CD4-positive, CD25-positive, alpha-beta regulatory T cell (primary cell): ENCODE measurements around the gene DDX39A. TPM values are rescaled to one million over a fixed set of nuclear protein-coding genes. Genes with fewer than 3 reads are reported as not detected.

Experiments
- ATAC-seq, 2 donors: fragments of 150-1000 bp; cut with Tn5 transposase; one replicate each; pipeline ENCODE4 v1.10.0; 2021; ENCODE audit warnings: low read depth in 2 of 2, moderate number of reproducible peaks in 2 of 2, moderate library complexity in 1 of 2
- DNase-seq, 3 donors: peaks; one replicate each; pipeline versions ENCODE4 v3.0.0 to v3.0.0-alpha.2; 2012 to 2022; ENCODE audit warnings: mixed read lengths in 1 of 3
- H3K27ac ChIP-seq: one replicate; pipeline ENCODE4 v1.7.0; 2013; ENCODE audit warnings: mild to moderate bottlenecking, low read length; ENCODE audit not compliant: insufficient read depth, poor library complexity, severe bottlenecking
- H3K27me3 ChIP-seq: one replicate; pipeline ENCODE4 v1.7.0; 2013; ENCODE audit warnings: low read length; ENCODE audit not compliant: control insufficient read depth, insufficient read depth
- H3K36me3 ChIP-seq: one replicate; pipeline ENCODE4 v1.7.0; 2013; ENCODE audit warnings: mild to moderate bottlenecking, low read length, moderate library complexity; ENCODE audit not compliant: control insufficient read depth, insufficient read depth
- H3K4me1 ChIP-seq: 2 replicates; pipeline ENCODE4 v1.7.0; 2013; ENCODE audit warnings: mild to moderate bottlenecking, low read length; ENCODE audit not compliant: insufficient read depth, control insufficient read depth, poor library complexity, severe bottlenecking
- H3K4me3 ChIP-seq: one replicate; pipeline ENCODE4 v1.7.0; 2013; ENCODE audit warnings: low read depth, mild to moderate bottlenecking, low read length, moderate library complexity
- H3K9me3 ChIP-seq, 2 experiments: 1 replicate in 1 of 2; 2 replicates in 1 of 2; pipeline ENCODE4 v1.7.0; 2013; ENCODE audit warnings: low read length in 2 of 2, mild to moderate bottlenecking in 1 of 2, moderate library complexity in 1 of 2; ENCODE audit not compliant: control insufficient read depth in 2 of 2
- H3K27ac Mint-ChIP-seq, 3 donors: one replicate each; pipeline ENCODE4 v1.8.0; 2020 to 2022; ENCODE audit warnings: mild to moderate bottlenecking in 3 of 3, mixed read lengths in 3 of 3, moderate library complexity in 2 of 3
- H3K27me3 Mint-ChIP-seq: one replicate; pipeline ENCODE4 v1.8.0; 2022; ENCODE audit warnings: mild to moderate bottlenecking, mixed read lengths
- H3K36me3 Mint-ChIP-seq: one replicate; pipeline ENCODE4 v1.8.0; 2020; ENCODE audit warnings: mixed read lengths
- H3K4me1 Mint-ChIP-seq, 4 donors: one replicate each; pipeline ENCODE4 v1.8.0; 2020 to 2022; ENCODE audit warnings: mixed read lengths in 4 of 4, mild to moderate bottlenecking in 1 of 4
- H3K4me3 Mint-ChIP-seq, 4 donors: one replicate each; pipeline ENCODE4 v1.8.0; 2020 to 2022; ENCODE audit warnings: mild to moderate bottlenecking in 4 of 4, mixed read lengths in 4 of 4, moderate library complexity in 3 of 4
- H3K9me3 Mint-ChIP-seq, 7 donors: one replicate each; pipeline ENCODE4 v1.8.0; 2020 to 2022; ENCODE audit warnings: mixed read lengths in 7 of 7, mild to moderate bottlenecking in 3 of 7, moderate library complexity in 2 of 7
- polyA plus RNA-seq, 4 donors: library from polyadenylated mRNA; unstranded; fragments of 300-500 nt; fragmentation: Illumina TruSeq; gene quantifications; one replicate each; pipeline ENCODE4 v1.2.3, GENCODE V29; 2021
- total RNA-seq: library from RNA; stranded (reverse); gene quantifications from one replicate; pipeline ENCODE4 v1.2.3, GENCODE V29; 2022

Gene DDX39A
- total and polyA plus RNA-seq, 5 donors from 2014 or later = 110 to 232 (median 130) TPM

GRCh38 chr19:14391156-14391821 is 27.9 kb downstream of the DDX39A start:
- Mint-ChIP-seq H3K4me3 (no peak overlapping the region), H3K27ac (peak overlapping the region in 1 of 3 donors; percentile 77), H3K4me1 (peaks cover 0 to 12% (median 4%) of the 10 kb centered on the region in 4 donors), H3K9me3 (no peaks in the 10 kb centered on the region), H3K36me3 (peaks cover 17% of the 10 kb centered on the region), H3K27me3 (no peaks in the 10 kb centered on the region)
- H3K4me1 ChIP-seq = no peaks in the 10 kb centered on the region
- ATAC-seq (no peak), DNase-seq (no peak)
- no peak overlapping the region for H3K27ac ChIP-seq
- no peaks in the 10 kb centered on the region for H3K9me3 ChIP-seq
- H3K36me3 ChIP-seq = peaks cover 66% of the 10 kb centered on the region
- no peak overlapping the region for H3K4me3 ChIP-seq
- no peaks in the 10 kb centered on the region for H3K27me3 ChIP-seq

- H3K36me3 ChIP-seq = peaks cover 58% of the 10 kb centered on the region
- peaks cover 17% of the 10 kb centered on the region for H3K36me3 Mint-ChIP-seq
Observed at GRCh38 chr19:14390548-14390947, 28.6 kb downstream of the DDX39A start.

GRCh38 chr19:14385492-14385891 is 33.6 kb downstream of the DDX39A start:
- peaks cover 12% of the 10 kb centered on the region for H3K36me3 Mint-ChIP-seq
- Histone ChIP-seq H3K4me3 (peak overlapping the region; percentile 95), H3K4me1 (peaks cover 44% of the 10 kb centered on the region), H3K9me3 (no peaks in the 10 kb centered on the region), H3K36me3 (peaks cover 12% of the 10 kb centered on the region), H3K27ac (peak overlapping the region; percentile 98), H3K27me3 (no peaks in the 10 kb centered on the region)
- peaks cover 0 to 1% (median 0%) of the 10 kb centered on the region in 7 donors for H3K9me3 Mint-ChIP-seq
- DNase-seq (peak in 1 of 3 donors; percentile 27), ATAC-seq (no peak)
- peaks cover 8% of the 10 kb centered on the region for H3K27me3 Mint-ChIP-seq
- peak overlapping the region; percentile 91 to 100 (median 96) for H3K4me3 Mint-ChIP-seq
- H3K4me1 Mint-ChIP-seq = peaks cover 10 to 34% (median 19%) of the 10 kb centered on the region in 4 donors
- peak overlapping the region; percentile 90 to 98 (median 96) for H3K27ac Mint-ChIP-seq

More at GRCh38 chr19:14390548-14390947, 28.6 kb downstream of the DDX39A start:
- Histone ChIP-seq H3K9me3 (no peaks in the 10 kb centered on the region), H3K4me3 (no peak overlapping the region), H3K27ac (peak overlapping the region; percentile 5), H3K27me3 (no peaks in the 10 kb centered on the region), H3K4me1 (peaks cover 7% of the 10 kb centered on the region)
- Mint-ChIP-seq H3K4me3 (peak overlapping the region in 1 of 4 donors; percentile 32), H3K9me3 (no peaks in the 10 kb centered on the region), H3K27ac (peak overlapping the region in 1 of 3 donors; percentile 77), H3K4me1 (peaks cover 0 to 15% (median 4%) of the 10 kb centered on the region in 4 donors), H3K27me3 (no peaks in the 10 kb centered on the region)
- ATAC-seq = no peak
- no peak for DNase-seq

- ATAC-seq (peak in 1 of 2 donors; percentile 12), DNase-seq (peak in 2 of 3 donors; percentile 46 to 72)
- Mint-ChIP-seq H3K4me1 (peaks cover 10 to 50% (median 25%) of the 10 kb centered on the region in 4 donors), H3K4me3 (peak overlapping the region; percentile 91 to 100 (median 96)), H3K27ac (peak overlapping the region; percentile 96 to 98 (median 97)), H3K9me3 (peaks cover 0 to 1% (median 0%) of the 10 kb centered on the region in 7 donors), H3K36me3 (peaks cover 11% of the 10 kb centered on the region), H3K27me3 (peaks cover 8% of the 10 kb centered on the region)
- Histone ChIP-seq H3K9me3 (no peaks in the 10 kb centered on the region), H3K27me3 (no peaks in the 10 kb centered on the region), H3K27ac (peak overlapping the region; percentile 98), H3K4me1 (peaks cover 58% of the 10 kb centered on the region), H3K36me3 (peaks cover 7% of the 10 kb centered on the region), H3K4me3 (peak overlapping the region; percentile 95)
Observed at GRCh38 chr19:14383661-14384555, 35.2 kb downstream of the DDX39A start.

- H3K27me3 Mint-ChIP-seq = peaks cover 8% of the 10 kb centered on the region
- peaks cover 8% of the 10 kb centered on the region for H3K36me3 Mint-ChIP-seq
- H3K9me3 Mint-ChIP-seq = peaks cover 0 to 1% (median 0%) of the 10 kb centered on the region in 7 donors
- peaks cover 61% of the 10 kb centered on the region for H3K4me1 ChIP-seq
- no peaks in the 10 kb centered on the region for H3K27me3 ChIP-seq
- peak overlapping the region; percentile 95 for H3K4me3 ChIP-seq
- H3K27ac Mint-ChIP-seq = peak overlapping the region; percentile 96 to 99 (median 97)
- H3K9me3 ChIP-seq = no peaks in the 10 kb centered on the region
- peak overlapping the region; percentile 91 to 100 (median 96) for H3K4me3 Mint-ChIP-seq
- peak; percentile 54 to 61 for ATAC-seq
- H3K27ac ChIP-seq = peak overlapping the region; percentile 98
- DNase-seq = peak; percentile 78 to 88 (median 87)
- H3K36me3 ChIP-seq = peaks cover under 1% of the 10 kb centered on the region
- peaks cover 10 to 60% (median 30%) of the 10 kb centered on the region in 4 donors for H3K4me1 Mint-ChIP-seq
Observed at GRCh38 chr19:14381689-14382474, 37.3 kb downstream of the DDX39A start.

GRCh38 chr19:14379294-14380065 is 39.7 kb downstream of the DDX39A start:
- Histone ChIP-seq H3K36me3 (no peaks in the 10 kb centered on the region), H3K9me3 (no peaks in the 10 kb centered on the region), H3K4me1 (peaks cover 56% of the 10 kb centered on the region), H3K27ac (peak overlapping the region; percentile 98), H3K4me3 (no peak overlapping the region), H3K27me3 (no peaks in the 10 kb centered on the region)
- H3K9me3 Mint-ChIP-seq = peaks cover 0 to 1% (median 0%) of the 10 kb centered on the region in 7 donors
- DNase-seq = no peak
- no peak for ATAC-seq
- peak overlapping the region; percentile 96 to 99 (median 97) for H3K27ac Mint-ChIP-seq
- peaks cover 12% of the 10 kb centered on the region for H3K27me3 Mint-ChIP-seq
- peaks cover under 1% of the 10 kb centered on the region for H3K36me3 Mint-ChIP-seq
- peak overlapping the region; percentile 91 to 100 (median 96) for H3K4me3 Mint-ChIP-seq
- peaks cover 12 to 60% (median 31%) of the 10 kb centered on the region in 4 donors for H3K4me1 Mint-ChIP-seq
